Neural crest cell (in vitro differentiated cells): ENCODE measurements around the gene CGAS. TPM values are rescaled to one million over a fixed set of nuclear protein-coding genes. Genes with fewer than 3 reads are reported as not detected.
A peak's percentile ranks its signal among the peaks of the same experiment; 100 is the strongest.
"Not testable (repeated sequence)": the region's sequence is repeated elsewhere in the genome, so short reads cannot be mapped to it uniquely, and the experiment has no call there.

Experiments
- DNase-seq: peaks from one replicate; pipeline ENCODE4 v3.0.0; 2021; ENCODE audit warnings: low read depth, mixed read lengths, low spot score
- H3K27ac Mint-ChIP-seq: one replicate; pipeline ENCODE4 v1.8.0; 2021; ENCODE audit warnings: mild to moderate bottlenecking, mixed read lengths; ENCODE audit not compliant: unreplicated experiment
- H3K27me3 Mint-ChIP-seq: 2 replicates; pipeline ENCODE4 v1.8.0; 2021; ENCODE audit warnings: low read depth, mild to moderate bottlenecking, mixed read lengths
- H3K36me3 Mint-ChIP-seq: 2 replicates; pipeline ENCODE4 v1.8.0; 2021; ENCODE audit warnings: low read depth, mild to moderate bottlenecking, mixed read lengths
- H3K4me1 Mint-ChIP-seq: 2 replicates; pipeline ENCODE4 v1.8.0; 2021; ENCODE audit warnings: mixed read lengths
- H3K4me3 Mint-ChIP-seq: one replicate; pipeline ENCODE4 v1.8.0; 2021; ENCODE audit warnings: mild to moderate bottlenecking, mixed read lengths
- H3K9me3 Mint-ChIP-seq: 2 replicates; pipeline ENCODE4 v1.8.0; 2021; ENCODE audit warnings: mixed read lengths
- total RNA-seq: library from RNA; stranded (reverse); gene quantifications from 2 replicates; pipeline ENCODE4 v1.2.1, GENCODE V29; 2021
- TF ChIP-seq, protein P1 (sequence below): fragments of 200-600 bp; sonication (generic); conservative IDR thresholded peaks from 2 replicates; pipeline ENCODE4 v1.5.0; 2021; ENCODE audit warnings: antibody characterized with exemption, mild to moderate bottlenecking

The CGAS gene
- total RNA-seq, 1 donor from 2014 or later, result 0.63 TPM

DNA sequence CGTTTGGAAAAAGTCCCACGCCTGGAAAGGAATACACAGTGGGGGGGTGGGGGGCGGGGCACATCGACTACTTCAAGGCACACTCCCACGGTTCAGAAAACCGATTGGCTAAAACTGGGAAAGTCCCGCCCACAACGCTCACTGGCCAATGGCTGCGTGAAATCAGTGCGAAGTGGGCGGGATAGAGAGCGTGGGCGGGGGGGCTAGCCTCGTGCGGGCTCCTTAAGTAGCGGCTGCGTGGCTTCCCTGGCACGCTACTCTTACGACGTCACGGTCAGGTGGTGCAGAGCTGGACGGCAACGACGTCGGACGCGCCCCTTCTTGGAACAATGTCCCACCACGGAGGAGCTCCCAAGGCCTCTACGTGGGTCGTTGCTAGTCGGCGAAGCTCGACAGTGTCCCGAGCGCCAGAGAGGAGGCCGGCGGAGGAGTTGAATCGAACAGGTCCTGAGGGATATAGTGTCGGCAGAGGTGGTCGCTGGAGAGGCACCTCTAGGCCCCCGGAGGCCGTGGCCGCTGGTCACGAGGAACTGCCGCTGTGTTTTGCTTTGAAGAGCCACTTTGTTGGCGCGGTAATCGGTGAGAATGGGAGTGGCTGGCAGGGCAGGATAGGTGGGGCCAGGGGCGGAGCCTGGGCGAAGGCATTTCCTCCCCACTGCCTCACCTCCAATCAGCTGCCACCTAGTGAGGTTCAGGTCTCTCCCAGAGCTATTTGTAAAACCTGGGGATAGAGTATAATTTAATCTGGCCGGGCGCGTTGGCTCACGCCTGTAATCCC, 57.3 kb downstream of the CGAS start, which contains the start of gene DDX43:
TSS of gene DDX43 (plus strand) at position 252 of the 778 bp plus-strand sequence. CDS start at position 330, 78 bp downstream.
- Mint-ChIP-seq H3K27ac (no peak within 1 kb of the TSS), H3K9me3 (no peaks in the 10 kb centered on the region), H3K36me3 (no peaks in the 10 kb centered on the region), H3K27me3 (peaks cover 9% of the 10 kb centered on the region), H3K4me3 (no peak within 1 kb of the TSS), H3K4me1 (no peaks in the 10 kb centered on the region)
- TF ChIP-seq, protein P1, sequence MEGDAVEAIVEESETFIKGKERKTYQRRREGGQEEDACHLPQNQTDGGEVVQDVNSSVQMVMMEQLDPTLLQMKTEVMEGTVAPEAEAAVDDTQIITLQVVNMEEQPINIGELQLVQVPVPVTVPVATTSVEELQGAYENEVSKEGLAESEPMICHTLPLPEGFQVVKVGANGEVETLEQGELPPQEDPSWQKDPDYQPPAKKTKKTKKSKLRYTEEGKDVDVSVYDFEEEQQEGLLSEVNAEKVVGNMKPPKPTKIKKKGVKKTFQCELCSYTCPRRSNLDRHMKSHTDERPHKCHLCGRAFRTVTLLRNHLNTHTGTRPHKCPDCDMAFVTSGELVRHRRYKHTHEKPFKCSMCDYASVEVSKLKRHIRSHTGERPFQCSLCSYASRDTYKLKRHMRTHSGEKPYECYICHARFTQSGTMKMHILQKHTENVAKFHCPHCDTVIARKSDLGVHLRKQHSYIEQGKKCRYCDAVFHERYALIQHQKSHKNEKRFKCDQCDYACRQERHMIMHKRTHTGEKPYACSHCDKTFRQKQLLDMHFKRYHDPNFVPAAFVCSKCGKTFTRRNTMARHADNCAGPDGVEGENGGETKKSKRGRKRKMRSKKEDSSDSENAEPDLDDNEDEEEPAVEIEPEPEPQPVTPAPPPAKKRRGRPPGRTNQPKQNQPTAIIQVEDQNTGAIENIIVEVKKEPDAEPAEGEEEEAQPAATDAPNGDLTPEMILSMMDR, result no peak
- DNase-seq, result no peak

DNA sequence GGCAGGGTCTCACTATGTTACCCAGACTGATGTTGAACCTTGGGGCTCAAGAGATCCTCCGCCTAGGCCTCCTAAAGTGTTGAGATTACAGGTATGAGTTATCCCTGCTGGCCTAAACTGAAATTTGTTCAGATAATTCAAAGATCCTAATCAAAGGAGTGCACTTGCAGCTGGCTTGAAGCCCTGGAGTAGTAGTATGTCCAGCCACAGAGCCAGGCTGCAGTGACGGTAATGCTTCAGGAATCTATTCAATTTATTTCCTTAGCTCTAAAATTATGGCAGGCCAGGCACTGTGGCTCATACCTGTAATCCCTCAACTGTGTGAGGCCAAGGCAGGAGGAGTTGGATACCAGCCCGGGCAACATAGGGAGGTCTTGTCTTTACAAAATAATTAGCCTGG, 58.8 kb downstream of the CGAS start:
- DNase-seq, result no peak
- Mint-ChIP-seq H3K4me1 (peaks cover 10% of the 10 kb centered on the region), H3K36me3 (no peaks in the 10 kb centered on the region), H3K4me3 (no peak overlapping the region), H3K9me3 (no peaks in the 10 kb centered on the region), H3K27me3 (peaks cover 20% of the 10 kb centered on the region), H3K27ac (no peak overlapping the region)
- TF ChIP-seq, protein P1, result no peak

DNA sequence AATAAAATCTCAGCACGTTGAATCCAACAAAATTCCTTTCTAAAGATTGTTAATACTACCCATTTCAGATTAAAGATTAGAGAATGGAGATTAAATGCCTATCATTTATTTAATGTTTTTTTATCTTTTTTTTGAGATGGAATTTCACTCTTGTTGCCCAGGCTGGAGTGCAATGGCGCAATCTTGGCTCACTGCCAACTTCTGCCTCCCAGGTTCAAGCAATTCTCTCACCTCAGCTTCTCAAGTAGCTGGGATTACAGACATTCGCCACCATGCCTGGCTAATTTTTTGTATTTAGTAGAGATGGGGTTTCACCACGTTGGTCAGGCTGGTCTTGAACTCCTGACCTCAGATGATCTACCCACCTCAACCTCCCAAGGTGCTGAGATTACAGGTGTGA, 59.9 kb downstream of the CGAS start:
- not testable (repeated sequence) for H3K4me3 Mint-ChIP-seq, H3K36me3 Mint-ChIP-seq, H3K9me3 Mint-ChIP-seq, DNase-seq, H3K27ac Mint-ChIP-seq
- H3K4me1 Mint-ChIP-seq, result peaks cover 10% of the 10 kb centered on the region
- peaks cover 26% of the 10 kb centered on the region for H3K27me3 Mint-ChIP-seq

DNA sequence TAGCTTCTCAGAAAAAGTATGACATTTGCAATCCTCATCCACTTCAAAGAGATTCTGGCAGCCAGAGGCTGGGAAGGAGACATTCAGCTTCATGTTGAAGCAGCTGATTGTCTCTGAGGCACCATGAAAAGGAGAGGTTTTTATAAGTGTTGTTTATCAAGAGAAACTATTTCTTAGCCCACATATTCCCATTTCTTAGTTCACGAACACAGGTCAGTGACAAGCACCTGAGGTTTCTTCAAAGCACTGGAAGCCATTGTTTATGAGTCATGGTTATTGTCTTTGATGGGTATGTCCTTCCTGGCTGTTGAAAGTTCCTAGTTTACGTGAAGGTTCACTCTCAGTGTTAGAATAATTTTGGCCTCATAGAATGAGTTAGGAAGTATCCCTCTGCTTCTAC, 60.4 kb downstream of the CGAS start:
- H3K27ac Mint-ChIP-seq, result no peak overlapping the region
- TF ChIP-seq, protein P1, result no peak
- H3K4me3 Mint-ChIP-seq, result no peak overlapping the region
- H3K27me3 Mint-ChIP-seq, result peaks cover 26% of the 10 kb centered on the region
- peaks cover 10% of the 10 kb centered on the region for H3K4me1 Mint-ChIP-seq
- no peak for DNase-seq
- H3K9me3 Mint-ChIP-seq, result no peaks in the 10 kb centered on the region
- no peaks in the 10 kb centered on the region for H3K36me3 Mint-ChIP-seq

DNA sequence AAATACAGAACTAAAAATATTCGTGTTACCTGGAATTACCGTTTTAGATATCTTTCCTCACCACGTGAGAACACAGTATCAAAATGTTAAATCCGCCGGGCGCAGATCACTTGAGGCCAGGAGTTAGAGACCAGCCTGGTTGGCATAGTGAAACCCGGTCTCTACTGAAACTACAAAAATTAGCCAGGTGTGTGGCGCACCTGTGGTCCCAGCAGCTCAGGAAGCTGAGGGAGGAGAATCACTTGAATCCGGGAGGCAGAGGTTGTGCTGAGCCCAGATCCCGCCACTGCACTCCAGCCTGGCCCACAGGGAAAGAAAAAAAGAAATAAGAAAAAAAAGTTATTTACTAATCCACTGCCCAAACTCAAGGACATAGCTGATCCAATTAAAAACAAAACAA, 62.2 kb downstream of the CGAS start:
- DNase-seq, result no peak
- Mint-ChIP-seq H3K27ac (no peak overlapping the region), H3K36me3 (no peaks in the 10 kb centered on the region), H3K9me3 (no peaks in the 10 kb centered on the region), H3K27me3 (peaks cover 26% of the 10 kb centered on the region), H3K4me3 (no peak overlapping the region), H3K4me1 (peaks cover 10% of the 10 kb centered on the region)
- TF ChIP-seq, protein P1, result no peak

DNA sequence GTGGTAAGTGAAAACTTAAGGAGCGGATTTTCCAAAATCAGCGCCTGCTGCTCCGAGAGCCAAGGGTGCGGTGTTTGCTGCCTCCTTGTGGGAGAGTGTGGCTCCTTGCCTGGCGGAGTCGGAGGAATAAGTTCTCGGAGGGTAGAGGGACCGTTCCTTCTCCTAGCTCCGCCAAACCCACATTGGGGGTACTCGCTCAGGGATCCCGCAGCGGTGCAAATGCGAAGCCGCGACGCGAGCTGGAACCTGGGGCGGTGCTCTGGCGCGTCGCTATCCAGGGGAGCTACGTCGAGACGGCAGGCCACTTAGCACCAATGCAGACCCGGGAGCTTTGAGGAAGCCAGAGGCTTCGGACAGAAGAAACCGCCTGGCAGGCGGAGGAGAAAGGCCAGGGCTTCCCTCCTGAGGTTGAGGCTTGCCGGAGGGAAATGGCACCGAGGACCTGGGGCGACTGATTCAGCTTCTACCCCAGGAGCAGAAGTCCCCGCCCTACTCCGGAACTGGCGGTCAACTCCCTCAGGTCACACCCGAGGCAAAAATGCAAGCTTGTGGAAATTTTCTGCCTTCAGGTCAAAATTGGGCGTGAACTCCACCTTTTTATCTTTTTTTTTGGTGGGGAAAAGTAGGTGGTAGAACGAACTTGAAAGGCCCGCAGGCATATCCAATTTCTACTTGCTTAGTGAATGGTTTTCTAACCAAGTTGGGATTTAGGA, 63.1 kb downstream of the CGAS start:
- DNase-seq, result peak; percentile 57
- TF ChIP-seq, protein P1, result peak; percentile 65
- Mint-ChIP-seq H3K27me3 (peaks cover 26% of the 10 kb centered on the region), H3K4me3 (peak overlapping the region; percentile 86), H3K9me3 (no peaks in the 10 kb centered on the region), H3K36me3 (no peaks in the 10 kb centered on the region), H3K27ac (no peak overlapping the region), H3K4me1 (peaks cover 10% of the 10 kb centered on the region)
